HEK293 (cell line): ENCODE measurements around the gene TRABD.

Source experiments
- CTCF ChIP-seq: fragments of 450-650 bp; formaldehyde crosslinking; IDR thresholded peaks from 2 replicates; pipeline ENCODE4 v1.5.1; 2016; ENCODE audit warnings: missing biosample characterization, missing genetic modification characterization
- FEZF1 ChIP-seq: fragments of 450-650 bp; formaldehyde crosslinking; IDR thresholded peaks from 2 replicates; pipeline ENCODE4 v1.5.1; 2016; ENCODE audit warnings: missing biosample characterization, missing genetic modification characterization
- PBX3 ChIP-seq: sonication (generic); formaldehyde crosslinking; IDR thresholded peaks from 2 replicates; pipeline ENCODE4 v1.8.1; 2022; ENCODE audit warnings: mild to moderate bottlenecking, moderate library complexity, missing genetic modification reagents
- ZBTB8A ChIP-seq: fragments of 450-650 bp; formaldehyde crosslinking; IDR thresholded peaks from 2 replicates; pipeline ENCODE4 v1.5.1; 2016; ENCODE audit warnings: missing biosample characterization, missing genetic modification characterization
- ZNF121 ChIP-seq: fragments of 450-650 bp; formaldehyde crosslinking; IDR thresholded peaks from 2 replicates; pipeline ENCODE4 v1.5.1; 2016; ENCODE audit warnings: missing biosample characterization, missing genetic modification characterization
- ZNF221 ChIP-seq: fragments of 450-650 bp; formaldehyde crosslinking; IDR thresholded peaks from 2 replicates; pipeline ENCODE4 v1.5.1; 2017; ENCODE audit warnings: missing biosample characterization, missing genetic modification characterization, borderline replicate concordance
- ZNF530 ChIP-seq: fragments of 450-650 bp; formaldehyde crosslinking; IDR thresholded peaks from 2 replicates; pipeline ENCODE4 v1.5.1; 2016; ENCODE audit warnings: low read depth, missing biosample characterization, missing genetic modification characterization

GRCh38 chr22:50173311-50173982 lies 12.3 kb upstream of the TRABD start:
- TF ChIP-seq ZNF121 (tag by site-specific recombination) = no peak
- TF ChIP-seq ZBTB8A (tag by site-specific recombination) = no peak
- TF ChIP-seq CTCF (tag by site-specific recombination) = no peak
- no peak for TF ChIP-seq PBX3 (CRISPR knock-in tag)
- TF ChIP-seq FEZF1 (tag by site-specific recombination) = no peak
- TF ChIP-seq ZNF530 = no peak
- no peak for TF ChIP-seq ZNF221 (tag by site-specific recombination)
